Germinal center (tissue), 1 donor: ENCODE measurements around the gene ADGRG2.
A peak's percentile ranks its signal among the peaks of the same experiment; 100 is the strongest.
"Not testable (repeated sequence)": the region's sequence is repeated elsewhere in the genome, so short reads cannot be mapped to it uniquely, and the experiment has no call there.

Experiments
- DNase-seq: peaks from one replicate; pipeline ENCODE4 v3.0.0; 2012; ENCODE audit warnings: mixed read lengths, low spot score

ADGRG2 gene

DNA sequence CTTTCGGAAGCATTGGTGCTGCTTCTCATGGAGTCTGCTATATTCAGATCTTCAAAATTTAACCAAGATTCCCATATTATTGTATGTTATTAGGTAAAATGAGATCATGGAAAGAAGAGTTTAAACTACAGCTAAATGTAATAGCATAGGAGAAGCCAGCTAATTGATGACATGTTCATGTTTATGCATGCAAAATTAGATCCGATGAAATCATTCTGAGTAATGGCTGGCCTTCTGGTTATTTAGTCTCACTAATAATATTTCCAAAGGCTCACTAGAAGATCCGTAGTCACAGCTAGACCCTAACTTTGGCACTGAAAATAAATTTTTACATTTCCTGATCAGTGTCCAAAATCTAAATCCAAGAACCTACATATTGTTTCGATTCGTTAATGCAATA, 118.5 kb downstream of the ADGRG2 start:
- DNase-seq: no peak

DNA sequence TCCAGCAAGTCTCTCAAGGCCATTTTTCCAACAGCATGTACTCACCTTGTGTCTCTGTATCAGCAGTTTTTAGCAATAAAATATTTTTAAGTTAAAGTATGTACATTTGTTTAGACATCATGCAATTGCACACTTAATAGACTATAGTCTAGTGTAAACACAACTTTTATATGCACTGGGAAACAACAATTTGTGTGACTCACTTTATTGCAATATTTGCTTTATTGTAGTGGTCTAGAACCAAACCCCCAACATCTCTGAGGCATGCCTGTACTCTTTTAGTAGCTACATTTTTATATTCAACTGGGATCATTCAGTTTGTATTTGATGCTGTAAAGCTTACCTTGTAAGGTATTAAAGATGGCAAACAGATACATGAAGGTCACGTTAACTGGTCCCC, 123.6 kb downstream of the ADGRG2 start:
- DNase-seq: no peak

DNA sequence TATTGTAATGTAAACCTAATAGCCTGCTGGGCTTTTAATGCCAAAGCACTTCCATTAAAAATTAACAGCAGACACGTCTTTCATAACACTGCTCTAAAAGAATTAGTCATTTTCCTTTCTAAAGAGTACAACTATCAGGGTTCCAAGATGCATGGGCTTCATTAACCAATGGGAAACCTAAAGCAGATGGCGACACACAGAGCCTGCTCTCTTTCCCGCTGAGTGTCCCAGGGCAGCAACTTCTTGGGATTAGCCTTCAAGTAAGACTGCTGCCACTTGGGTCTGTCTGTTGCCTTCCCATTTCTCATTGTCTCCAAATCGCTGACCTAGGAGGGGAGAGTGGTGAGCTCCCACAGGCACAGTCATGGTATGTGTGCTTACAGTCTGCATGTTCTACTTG, 124.4 kb downstream of the ADGRG2 start:
- DNase-seq: no peak

GRCh38 chrX:18996536-18996935, 125.7 kb downstream of the ADGRG2 start:
- DNase-seq: no peak

- DNase-seq: no peak
Observed at GRCh38 chrX:18995221-18995620, 127.0 kb downstream of the ADGRG2 start.

DNA sequence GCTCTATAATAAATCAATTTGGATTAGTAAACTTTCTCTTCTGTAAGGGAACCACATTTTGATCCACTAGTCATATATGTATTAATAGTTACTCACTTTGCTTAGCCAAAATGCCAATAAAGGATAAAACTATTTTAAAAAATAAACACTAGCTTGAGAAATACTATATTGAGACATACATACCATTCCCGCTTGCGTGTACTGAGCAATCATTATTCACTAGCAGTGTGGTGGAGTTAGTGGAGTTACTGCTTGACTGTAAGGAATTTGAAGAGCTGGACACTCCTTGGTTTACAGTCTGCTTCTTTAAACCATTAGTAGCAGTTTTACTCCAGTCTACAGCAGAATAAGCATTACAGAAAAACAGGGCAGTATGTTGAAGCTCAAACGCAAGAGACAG, 127.6 kb downstream of the ADGRG2 start:
- DNase-seq: no peak

- DNase-seq: no peak
Observed at GRCh38 chrX:18992829-18993228, 129.4 kb downstream of the ADGRG2 start.

DNA sequence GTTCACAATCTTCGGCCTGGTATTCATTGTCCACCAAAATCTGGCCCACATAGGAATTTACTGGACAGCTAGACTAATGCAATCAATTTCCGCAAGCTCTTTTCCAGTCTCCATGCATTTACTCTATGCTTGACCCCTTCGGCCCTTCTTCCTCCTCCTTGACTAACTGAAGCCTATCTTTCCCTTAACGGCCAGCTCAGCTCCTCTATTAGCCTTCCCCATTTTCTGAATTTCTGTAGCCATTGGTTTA, 137.2 kb downstream of the ADGRG2 start:
- no peak for DNase-seq

DNA sequence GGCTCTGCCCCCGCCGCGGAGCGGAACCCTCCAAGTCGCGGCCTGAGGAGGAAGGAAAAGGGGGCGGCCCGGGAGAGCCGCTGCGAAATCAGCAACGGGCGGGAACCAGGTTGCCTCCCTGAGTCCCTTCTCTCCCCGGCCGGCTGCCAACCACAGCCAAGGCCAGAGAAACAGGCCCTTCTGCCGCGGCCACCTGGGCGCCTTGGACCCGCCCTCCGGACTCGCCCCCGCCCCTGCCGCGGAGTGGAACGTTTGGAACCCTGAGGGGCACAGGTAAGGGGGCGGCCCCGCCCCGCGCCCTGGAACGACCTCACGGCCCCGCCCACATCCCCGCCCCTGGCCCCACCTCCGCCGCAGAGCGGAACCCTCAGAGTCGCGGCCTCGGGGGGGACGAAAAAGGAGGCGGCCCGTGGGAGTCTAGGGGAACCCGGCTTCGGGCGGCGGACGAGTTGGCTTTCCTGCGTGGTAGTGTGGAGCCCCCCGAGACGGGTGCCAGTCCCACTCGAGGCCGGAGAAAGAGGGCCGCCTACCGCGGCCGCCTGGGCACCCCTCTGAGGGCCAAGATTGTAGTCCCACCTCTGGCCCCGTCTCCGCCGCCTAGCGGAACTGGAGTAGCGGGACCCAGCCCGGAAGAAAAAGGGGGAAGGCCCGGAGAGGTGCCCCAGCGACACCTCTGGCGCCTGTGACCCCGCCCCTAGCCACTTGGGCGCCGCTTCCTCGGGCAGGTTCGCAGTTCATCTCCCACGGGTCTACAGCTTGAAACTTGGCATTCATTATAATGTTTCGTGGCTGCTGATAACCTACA, 137.7 kb downstream of the ADGRG2 start:
- peak; percentile 89 for DNase-seq

DNA sequence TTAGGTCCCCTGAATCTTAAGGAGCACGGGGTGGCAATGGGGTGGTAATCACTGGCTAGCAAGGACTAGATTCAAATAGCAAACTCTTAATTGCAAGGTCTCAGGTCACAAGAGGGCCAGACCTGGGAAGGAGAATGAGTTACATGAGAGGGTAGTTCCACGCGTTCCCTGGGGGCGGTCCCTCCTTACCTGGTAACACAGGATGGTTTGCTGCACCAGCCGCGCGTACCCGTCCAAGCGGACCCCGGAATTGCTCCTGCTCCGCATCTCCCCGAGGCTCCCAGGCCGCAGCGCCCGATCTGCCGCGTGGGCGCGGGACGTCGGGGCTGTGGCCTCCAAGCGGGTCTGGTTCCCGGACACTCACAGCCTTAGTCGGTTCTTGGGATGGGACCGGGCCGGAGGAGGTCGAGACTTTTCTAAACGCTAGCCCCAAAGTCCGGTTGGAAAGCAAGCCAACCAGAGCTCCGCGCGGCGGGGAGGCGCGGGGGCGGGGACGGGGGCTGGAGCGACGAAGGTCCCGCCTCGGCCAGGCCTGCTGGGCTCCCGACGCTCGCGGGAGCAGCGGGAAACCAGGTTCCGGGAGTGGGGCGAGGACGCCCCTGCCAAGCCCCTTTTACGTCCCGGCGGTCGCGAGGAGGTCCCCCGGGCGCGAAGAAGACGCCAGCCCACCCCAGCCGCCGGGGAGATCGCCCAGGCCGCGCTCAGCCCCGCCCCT, 138.4 kb downstream of the ADGRG2 start, which contains the start of gene PHKA2:
Gene PHKA2 (minus strand): TSS at position 449 of the 715 bp plus-strand sequence. CDS start 182 bp downstream, at position 267.
- DNase-seq: peak; percentile 7

GRCh38 chrX:18981124-18981807, 141.0 kb downstream of the ADGRG2 start:
- no peak for DNase-seq

DNA sequence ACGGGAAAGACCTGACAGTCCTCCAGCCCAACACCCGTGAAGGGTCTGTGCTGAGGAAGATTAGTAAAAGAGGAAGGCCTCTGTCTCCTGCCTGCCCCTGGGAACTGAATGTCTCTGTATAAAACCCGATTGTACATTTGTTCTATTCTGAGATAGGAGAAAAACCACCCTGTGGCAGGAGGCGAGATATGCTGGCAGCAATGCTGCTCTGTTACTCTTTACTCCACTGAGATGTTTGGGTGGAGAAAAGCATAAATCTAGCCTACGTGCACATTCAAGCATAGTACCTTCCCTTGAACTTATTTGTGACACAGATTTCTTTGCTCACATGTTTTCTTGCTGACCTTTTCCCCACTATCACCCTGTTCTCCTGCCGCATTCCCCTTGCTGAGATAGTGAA, 142.0 kb downstream of the ADGRG2 start:
- DNase-seq: not testable (repeated sequence)

DNA sequence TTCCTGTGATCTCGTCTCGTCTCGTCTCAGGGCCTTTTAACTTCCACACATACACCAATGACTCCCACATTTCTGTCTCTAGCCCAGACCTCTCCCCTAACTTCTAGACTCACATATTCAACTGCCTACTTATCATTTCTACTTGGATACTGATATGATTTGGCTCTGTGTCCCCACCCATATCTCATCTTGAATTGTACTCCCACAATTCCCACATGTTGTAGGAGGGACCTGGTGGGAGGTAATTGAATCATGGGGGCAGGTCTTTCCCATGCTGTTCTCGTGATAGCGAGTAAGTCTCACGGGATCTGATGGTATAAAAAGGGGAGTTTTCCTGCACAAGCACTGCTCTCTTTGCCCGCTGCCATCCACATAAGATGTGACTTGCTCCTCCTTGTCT, 147.3 kb downstream of the ADGRG2 start:
- no peak for DNase-seq

- no peak for DNase-seq
Observed at GRCh38 chrX:18973527-18974192, 148.6 kb downstream of the ADGRG2 start.

DNA sequence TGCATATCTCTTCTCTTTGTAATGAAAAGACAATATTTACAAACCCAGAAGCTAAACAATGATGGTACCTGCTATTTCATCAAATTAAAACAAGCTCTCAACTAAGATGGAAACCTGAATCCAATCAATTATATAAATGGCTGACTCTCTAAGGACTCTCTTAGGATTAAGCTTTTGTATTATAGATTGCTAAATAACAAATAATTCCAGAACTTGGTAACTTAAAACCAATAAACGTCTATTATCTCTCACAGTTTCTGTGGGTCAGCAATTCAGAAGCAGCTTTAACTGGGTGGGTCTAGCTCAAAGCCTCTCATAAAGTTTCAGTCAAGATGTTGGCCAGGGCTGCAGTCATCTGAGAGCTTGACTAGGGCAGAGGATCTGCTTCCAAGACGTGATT, 150.8 kb downstream of the ADGRG2 start:
- DNase-seq: no peak

DNA sequence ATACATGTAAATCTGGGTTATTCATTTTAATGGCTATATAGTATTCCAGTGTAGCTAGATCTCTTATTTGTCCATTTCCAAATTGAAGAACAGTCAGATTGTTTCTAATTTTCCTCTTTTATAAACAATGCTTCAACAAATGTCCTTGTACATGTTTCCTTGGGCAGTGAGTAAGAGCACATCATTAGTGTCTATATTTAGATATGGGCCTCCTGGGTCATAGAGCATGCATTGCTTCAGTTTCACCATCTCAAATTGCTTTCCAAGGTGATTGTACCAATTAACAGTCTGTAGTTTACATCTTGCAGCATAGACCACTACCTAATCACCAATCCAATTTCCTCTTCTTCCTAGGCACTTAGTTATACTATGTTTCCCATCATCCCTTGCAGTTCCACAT, 151.8 kb downstream of the ADGRG2 start:
- no peak for DNase-seq

DNA sequence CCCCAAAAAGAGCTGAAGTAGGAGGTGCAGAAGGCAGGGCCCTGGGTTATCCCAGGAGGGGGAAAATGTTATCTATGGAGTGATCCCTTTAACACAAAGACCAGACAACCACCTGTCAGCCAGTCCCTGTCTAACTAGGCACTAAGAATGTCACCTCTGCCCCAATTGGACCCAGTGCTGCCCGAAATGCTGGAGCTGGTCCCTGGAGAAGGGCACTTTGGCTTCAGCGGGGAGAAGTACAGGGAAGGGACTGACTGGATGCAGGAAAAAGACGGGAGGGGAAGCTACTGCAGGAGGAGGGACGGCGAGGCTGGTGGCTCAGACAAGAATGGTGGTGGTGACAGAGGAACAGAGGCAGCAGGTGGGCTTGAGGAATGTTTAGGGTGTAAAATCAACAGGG, 155.6 kb downstream of the ADGRG2 start:
- no peak for DNase-seq

DNA sequence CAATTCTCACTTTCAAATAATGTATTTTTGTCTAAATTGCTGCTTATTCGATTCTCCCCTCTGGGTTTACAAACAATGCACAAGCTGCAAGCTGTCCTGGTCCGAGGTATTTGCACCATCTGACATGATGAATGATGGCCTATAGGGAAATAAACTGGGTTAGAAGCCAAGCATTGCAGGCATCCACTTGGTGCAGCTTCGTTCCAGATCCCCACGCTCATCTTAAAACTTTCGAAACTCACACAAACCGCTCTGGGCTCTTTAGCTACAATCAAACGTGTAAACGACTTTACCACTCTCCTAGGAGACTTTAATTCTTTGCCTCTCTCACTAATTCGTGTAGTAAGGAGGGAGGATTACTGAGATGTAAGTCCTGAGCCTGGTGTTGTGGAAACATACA, 157.4 kb downstream of the ADGRG2 start:
- no peak for DNase-seq

DNA sequence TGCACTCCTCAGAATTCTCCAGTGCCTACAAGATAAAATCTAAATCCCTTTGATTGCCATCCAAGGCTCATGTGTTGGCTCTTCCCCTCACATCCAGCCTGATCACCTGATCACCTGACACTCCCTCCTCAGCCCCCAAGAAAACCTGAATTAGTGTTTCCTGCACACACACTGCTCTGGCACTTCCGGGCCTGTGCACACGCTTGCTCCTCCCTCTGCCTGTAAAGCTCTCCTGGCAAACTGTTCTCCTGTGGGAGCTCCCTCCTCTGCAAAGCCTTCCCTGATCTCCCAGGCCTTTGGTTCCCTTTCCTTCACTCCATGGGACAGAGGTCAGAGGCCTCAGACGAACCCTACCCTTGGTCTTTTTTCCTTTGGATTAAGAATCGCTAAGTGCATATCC, 158.2 kb downstream of the ADGRG2 start:
- no peak for DNase-seq

- DNase-seq: no peak
Observed at GRCh38 chrX:18962329-18962728, 159.9 kb downstream of the ADGRG2 start.

DNA sequence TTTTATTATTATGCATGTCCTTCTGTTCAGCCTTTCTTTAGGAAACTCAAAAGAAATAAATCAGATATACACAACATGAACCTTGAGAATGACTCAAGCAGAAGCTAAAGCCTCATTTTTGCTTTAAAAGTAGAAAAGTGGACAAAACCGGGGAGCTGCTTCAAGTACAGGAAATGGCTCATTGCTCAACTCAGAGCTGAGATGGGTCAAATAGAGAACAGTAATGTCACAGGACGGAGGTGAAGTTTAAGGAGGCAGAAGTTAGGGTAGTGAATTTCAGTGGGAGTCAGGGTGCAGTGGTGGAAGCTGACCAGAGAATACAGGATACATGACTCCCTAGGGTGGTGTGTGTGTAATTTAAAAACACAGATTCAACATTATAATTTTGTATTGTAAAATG, 160.6 kb downstream of the ADGRG2 start:
- no peak for DNase-seq

GRCh38 chrX:18956303-18957032, 165.8 kb downstream of the ADGRG2 start:
- no peak for DNase-seq
